ENCODE measurements around the gene FAM171A2. TPM values are rescaled to one million over a fixed set of nuclear protein-coding genes. Genes with fewer than 3 reads are reported as not detected.

FAM171A2 gene
- total and polyA plus RNA-seq, 2 donors (not counting 1 experiment from before 2014, with no cell fraction given), result 0.18 to 0.69 TPM

- Mint-ChIP-seq H3K27ac (no peak within 1 kb of the TSS), H3K27me3 (peaks cover 23% of the 10 kb centered on the region), H3K9me3 (ENCODE audit: insufficient read depth) (no peaks in the 10 kb centered on the region), H3K4me3 (no peak within 1 kb of the TSS), H3K4me1 (peaks cover 23% of the 10 kb centered on the region)
- H3K79me2 ChIP-seq (ENCODE audit: control insufficient read depth, insufficient read depth, low read length), result no peaks in the 10 kb centered on the region
- intact Hi-C loops (cut with micrococcal nuclease), result no loop called here
- H3K9ac ChIP-seq (ENCODE audit: low read length), result no peak within 1 kb of the TSS
- H3K4me1 ChIP-seq (ENCODE audit: control insufficient read depth in 2 of 2, insufficient read depth in 2 of 2, low read length in 2 of 2), result peaks cover 22 to 24% of the 10 kb centered on the region in 2 donors
- no peak within 1 kb of the TSS for H3K4me3 ChIP-seq (ENCODE audit: control extremely low read depth in 1 of 5, extremely low read depth in 1 of 5, insufficient read depth in 1 of 5, low read depth in 2 of 5, low read length in 4 of 5)
- H4K20me1 ChIP-seq (ENCODE audit: control insufficient read depth, insufficient read depth, low read length, poor library complexity, severe bottlenecking), result no peaks in the 10 kb centered on the region
- H3K27ac ChIP-seq (ENCODE audit: low read length in 2 of 2), result no peak within 1 kb of the TSS
- no peaks in the 10 kb centered on the region for H3K36me3 ChIP-seq (replicated peaks in 1 of 2; ENCODE audit: control extremely low read depth in 1 of 2, control insufficient read depth in 1 of 2, extremely low read depth in 1 of 2, insufficient read depth in 2 of 2, low read length in 1 of 2)
- ChIA-PET POLR2A (no interaction called here), CTCF (no interaction called here)
- no peak within 1 kb of the TSS for H3K4me2 ChIP-seq (replicated peaks; ENCODE audit: low read depth, low read length, poor library complexity, severe bottlenecking)
- peaks cover 0 to 34% (median 11%) of the 10 kb centered on the region in 4 experiments for H3K27me3 ChIP-seq (replicated peaks in 1 of 4; ENCODE audit: control extremely low read depth in 1 of 4, control insufficient read depth in 3 of 4, insufficient read depth in 4 of 4, low read length in 3 of 4)
- no CpG with 5 or more reads among the region's 1 CpG for WGBS (ENCODE audit: insufficient coverage)
- no peak for DNase-seq
- TF ChIP-seq EZH2 (IDR thresholded peaks at IDR 0.05; ENCODE audit: borderline replicate concordance, insufficient read depth, low read depth, low read length, poor library complexity, severe bottlenecking) (no peak), CTCF (IDR thresholded peaks at IDR 0.05) (no peak)
- ATAC-seq (ENCODE audit: low read depth), result no peak
- H2AFZ ChIP-seq (ENCODE audit: insufficient read depth, low read depth, low read length, poor library complexity, severe bottlenecking), result no peak within 1 kb of the TSS
- peaks cover 0 to 18% (median 0%) of the 10 kb centered on the region in 3 donors for H3K9me3 ChIP-seq (ENCODE audit: control extremely low read depth in 1 of 3, control insufficient read depth in 2 of 3, insufficient read depth in 1 of 3, low read length in 2 of 3)
Measured at GRCh38 chr17:44389281-44389680, 25.6 kb upstream of the FAM171A2 start, which contains the start of gene ITGA2B. Gene ITGA2B (minus strand): TSS chr17:44389649. CDS start chr17:44389473, 176 bp downstream.

DNA sequence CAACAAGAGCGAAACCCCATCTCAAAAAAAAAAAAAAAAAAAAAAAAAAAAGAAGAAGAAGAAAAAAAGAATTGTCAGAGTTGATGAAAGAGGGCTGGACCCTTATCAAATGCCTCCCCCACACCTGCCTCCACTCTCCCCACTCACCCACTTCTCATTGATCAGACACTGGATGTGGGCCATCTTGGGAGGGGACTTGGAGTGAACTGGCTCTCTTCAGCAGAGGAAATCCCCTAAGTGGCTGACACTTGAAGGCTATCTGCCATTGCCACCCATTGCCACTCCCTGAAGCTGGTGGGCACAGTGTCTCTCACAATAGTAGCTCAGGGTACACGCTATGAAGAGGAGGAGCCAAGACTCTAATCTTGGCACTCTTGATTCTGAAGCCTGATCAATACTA is 24.2 kb upstream of the FAM171A2 start:
- Mint-ChIP-seq H3K27ac (no peak overlapping the region), H3K4me1 (peaks cover 24% of the 10 kb centered on the region), H3K27me3 (peaks cover 29% of the 10 kb centered on the region), H3K9me3 (ENCODE audit: insufficient read depth) (no peaks in the 10 kb centered on the region), H3K4me3 (peak overlapping the region; percentile 45)
- WGBS (ENCODE audit: insufficient coverage), result 83% methylated on average over 1 of the region's 2 CpGs
- H2AFZ ChIP-seq (ENCODE audit: insufficient read depth, low read depth, low read length, poor library complexity, severe bottlenecking), result no peak overlapping the region
- POLR2A ChIA-PET, result no interaction called here
- ATAC-seq (ENCODE audit: low read depth) (no peak), DNase-seq (no peak)
- peaks cover 22 to 24% of the 10 kb centered on the region in 2 donors for H3K4me1 ChIP-seq (ENCODE audit: control insufficient read depth in 2 of 2, insufficient read depth in 2 of 2, low read length in 2 of 2)
- H3K27ac ChIP-seq (ENCODE audit: low read length in 2 of 2), result no peak overlapping the region
- intact Hi-C loops (cut with micrococcal nuclease), result no loop called here
- peaks cover 0 to 18% (median 0%) of the 10 kb centered on the region in 3 donors for H3K9me3 ChIP-seq (ENCODE audit: control extremely low read depth in 1 of 3, control insufficient read depth in 2 of 3, insufficient read depth in 1 of 3, low read length in 2 of 3)
- no peaks in the 10 kb centered on the region for H3K79me2 ChIP-seq (ENCODE audit: control insufficient read depth, insufficient read depth, low read length)
- TF ChIP-seq CTCF (IDR thresholded peaks at IDR 0.05) (no peak), EZH2 (IDR thresholded peaks at IDR 0.05; ENCODE audit: borderline replicate concordance, insufficient read depth, low read depth, low read length, poor library complexity, severe bottlenecking) (no peak)
- H3K4me2 ChIP-seq (replicated peaks; ENCODE audit: low read depth, low read length, poor library complexity, severe bottlenecking), result no peak overlapping the region
- no peaks in the 10 kb centered on the region for H4K20me1 ChIP-seq (ENCODE audit: control insufficient read depth, insufficient read depth, low read length, poor library complexity, severe bottlenecking)
- H3K9ac ChIP-seq (ENCODE audit: low read length), result no peak overlapping the region
- CTCF ChIA-PET, result interaction anchor here (0.6 kb wide), 1 partner anchor 338 kb away, joined by 3 read pairs; no protein-coding TSS in a partner anchor
- H3K4me3 ChIP-seq (ENCODE audit: control extremely low read depth in 1 of 5, extremely low read depth in 1 of 5, insufficient read depth in 1 of 5, low read depth in 2 of 5, low read length in 4 of 5), result no peak overlapping the region
- H3K36me3 ChIP-seq (replicated peaks in 1 of 2; ENCODE audit: control extremely low read depth in 1 of 2, control insufficient read depth in 1 of 2, extremely low read depth in 1 of 2, insufficient read depth in 2 of 2, low read length in 1 of 2), result no peaks in the 10 kb centered on the region
- peaks cover 0 to 43% (median 11%) of the 10 kb centered on the region in 4 experiments for H3K27me3 ChIP-seq (replicated peaks in 1 of 4; ENCODE audit: control extremely low read depth in 1 of 4, control insufficient read depth in 3 of 4, insufficient read depth in 4 of 4, low read length in 3 of 4)
